ENCODE data around the gene GIGYF2. TPM values are rescaled to one million over a fixed set of nuclear protein-coding genes. Genes with fewer than 3 reads are reported as not detected.

Gene GIGYF2
- total and polyA plus RNA-seq, 2 of the 13 experiments (the other 11 are each of a cell fraction or from before 2014, with no cell fraction given), result 44.9 to 73.5 TPM

DNA sequence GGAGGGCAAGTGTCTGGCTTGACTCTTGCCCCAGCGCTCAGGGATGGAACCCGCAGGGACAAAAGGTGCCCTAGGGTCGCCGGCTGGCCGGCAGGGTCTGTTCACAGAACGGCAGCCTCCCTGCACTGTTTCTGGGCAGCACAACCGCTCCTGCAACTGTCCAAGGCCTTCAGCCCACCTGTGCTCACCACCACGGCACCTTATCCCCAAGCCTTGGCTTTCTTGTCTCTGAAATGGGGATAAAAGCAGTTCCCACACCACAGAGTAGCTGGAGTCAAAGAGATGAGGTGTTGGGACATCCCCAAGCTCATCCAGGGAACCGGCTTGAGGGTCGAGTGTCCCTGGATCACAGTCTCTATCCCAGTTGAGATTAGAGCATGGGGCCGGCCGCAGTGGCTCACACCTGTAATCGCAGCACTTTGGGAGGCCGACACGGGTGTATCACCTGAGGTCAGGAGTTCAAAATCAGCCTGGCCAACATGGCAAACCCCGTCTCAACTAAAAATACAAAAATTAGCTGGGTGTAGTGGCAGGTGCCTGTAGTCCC is 177.6 kb downstream of the GIGYF2 start (continued):
- TF ChIP-seq, protein P1, sequence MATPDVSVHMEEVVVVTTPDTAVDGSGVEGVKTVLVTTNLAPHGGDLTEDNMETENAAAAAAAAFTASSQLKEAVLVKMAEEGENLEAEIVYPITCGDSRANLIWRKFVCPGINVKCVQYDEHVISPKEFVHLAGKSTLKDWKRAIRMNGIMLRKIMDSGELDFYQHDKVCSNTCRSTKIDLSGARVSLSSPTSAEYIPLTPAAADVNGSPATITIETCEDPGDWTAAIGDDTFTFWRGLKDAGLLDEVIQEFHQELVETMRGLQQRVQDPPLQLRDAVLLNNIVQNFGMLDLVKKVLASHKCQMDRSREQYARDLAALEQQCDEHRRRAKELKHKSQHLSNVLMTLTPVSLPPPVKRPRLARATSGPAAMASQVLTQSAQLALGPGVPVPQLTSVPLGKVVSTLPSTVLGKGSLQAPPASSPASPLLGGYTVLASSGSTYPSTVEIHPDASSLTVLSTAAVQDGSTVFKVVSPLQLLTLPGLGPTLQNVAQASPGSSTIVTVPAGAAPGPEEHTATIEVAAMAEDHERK (CRISPR knock-in tag; IDR thresholded peaks at IDR 0.05; ENCODE audit: low read depth), result no peak
- no peak for TF ChIP-seq JUN (CRISPR knock-in tag; IDR thresholded peaks at IDR 0.05)
- 0 out of 2 replicates have a peak, but pooled peaks have one; percentile 6 for TF ChIP-seq ZNF614 (CRISPR knock-in tag; IDR thresholded peaks at IDR 0.05; ENCODE audit: borderline replicate concordance)
- TF ChIP-seq ZNF883 (CRISPR knock-in tag; IDR thresholded peaks at IDR 0.05; ENCODE audit: not compliant biosample characterization), result no peak
- no peak for TF ChIP-seq SIX1 (CRISPR knock-in tag; IDR thresholded peaks at IDR 0.05; ENCODE audit: borderline replicate concordance)
- TF ChIP-seq ZNF549 (CRISPR knock-in tag; IDR thresholded peaks at IDR 0.05), result no peak
- TF ChIP-seq PCBP2 (optimal IDR thresholded peaks at IDR 0.05; ENCODE audit: low read depth, low read length, poor library complexity, severe bottlenecking), result no peak
- TF ChIP-seq, protein P2, sequence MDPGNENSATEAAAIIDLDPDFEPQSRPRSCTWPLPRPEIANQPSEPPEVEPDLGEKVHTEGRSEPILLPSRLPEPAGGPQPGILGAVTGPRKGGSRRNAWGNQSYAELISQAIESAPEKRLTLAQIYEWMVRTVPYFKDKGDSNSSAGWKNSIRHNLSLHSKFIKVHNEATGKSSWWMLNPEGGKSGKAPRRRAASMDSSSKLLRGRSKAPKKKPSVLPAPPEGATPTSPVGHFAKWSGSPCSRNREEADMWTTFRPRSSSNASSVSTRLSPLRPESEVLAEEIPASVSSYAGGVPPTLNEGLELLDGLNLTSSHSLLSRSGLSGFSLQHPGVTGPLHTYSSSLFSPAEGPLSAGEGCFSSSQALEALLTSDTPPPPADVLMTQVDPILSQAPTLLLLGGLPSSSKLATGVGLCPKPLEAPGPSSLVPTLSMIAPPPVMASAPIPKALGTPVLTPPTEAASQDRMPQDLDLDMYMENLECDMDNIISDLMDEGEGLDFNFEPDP (CRISPR knock-in tag; conservative IDR thresholded peaks at IDR 0.05), result no peak
- no peak for TF ChIP-seq ZNF788 (CRISPR knock-in tag; IDR thresholded peaks at IDR 0.05; ENCODE audit: borderline replicate concordance)
- TF ChIP-seq, protein P3, sequence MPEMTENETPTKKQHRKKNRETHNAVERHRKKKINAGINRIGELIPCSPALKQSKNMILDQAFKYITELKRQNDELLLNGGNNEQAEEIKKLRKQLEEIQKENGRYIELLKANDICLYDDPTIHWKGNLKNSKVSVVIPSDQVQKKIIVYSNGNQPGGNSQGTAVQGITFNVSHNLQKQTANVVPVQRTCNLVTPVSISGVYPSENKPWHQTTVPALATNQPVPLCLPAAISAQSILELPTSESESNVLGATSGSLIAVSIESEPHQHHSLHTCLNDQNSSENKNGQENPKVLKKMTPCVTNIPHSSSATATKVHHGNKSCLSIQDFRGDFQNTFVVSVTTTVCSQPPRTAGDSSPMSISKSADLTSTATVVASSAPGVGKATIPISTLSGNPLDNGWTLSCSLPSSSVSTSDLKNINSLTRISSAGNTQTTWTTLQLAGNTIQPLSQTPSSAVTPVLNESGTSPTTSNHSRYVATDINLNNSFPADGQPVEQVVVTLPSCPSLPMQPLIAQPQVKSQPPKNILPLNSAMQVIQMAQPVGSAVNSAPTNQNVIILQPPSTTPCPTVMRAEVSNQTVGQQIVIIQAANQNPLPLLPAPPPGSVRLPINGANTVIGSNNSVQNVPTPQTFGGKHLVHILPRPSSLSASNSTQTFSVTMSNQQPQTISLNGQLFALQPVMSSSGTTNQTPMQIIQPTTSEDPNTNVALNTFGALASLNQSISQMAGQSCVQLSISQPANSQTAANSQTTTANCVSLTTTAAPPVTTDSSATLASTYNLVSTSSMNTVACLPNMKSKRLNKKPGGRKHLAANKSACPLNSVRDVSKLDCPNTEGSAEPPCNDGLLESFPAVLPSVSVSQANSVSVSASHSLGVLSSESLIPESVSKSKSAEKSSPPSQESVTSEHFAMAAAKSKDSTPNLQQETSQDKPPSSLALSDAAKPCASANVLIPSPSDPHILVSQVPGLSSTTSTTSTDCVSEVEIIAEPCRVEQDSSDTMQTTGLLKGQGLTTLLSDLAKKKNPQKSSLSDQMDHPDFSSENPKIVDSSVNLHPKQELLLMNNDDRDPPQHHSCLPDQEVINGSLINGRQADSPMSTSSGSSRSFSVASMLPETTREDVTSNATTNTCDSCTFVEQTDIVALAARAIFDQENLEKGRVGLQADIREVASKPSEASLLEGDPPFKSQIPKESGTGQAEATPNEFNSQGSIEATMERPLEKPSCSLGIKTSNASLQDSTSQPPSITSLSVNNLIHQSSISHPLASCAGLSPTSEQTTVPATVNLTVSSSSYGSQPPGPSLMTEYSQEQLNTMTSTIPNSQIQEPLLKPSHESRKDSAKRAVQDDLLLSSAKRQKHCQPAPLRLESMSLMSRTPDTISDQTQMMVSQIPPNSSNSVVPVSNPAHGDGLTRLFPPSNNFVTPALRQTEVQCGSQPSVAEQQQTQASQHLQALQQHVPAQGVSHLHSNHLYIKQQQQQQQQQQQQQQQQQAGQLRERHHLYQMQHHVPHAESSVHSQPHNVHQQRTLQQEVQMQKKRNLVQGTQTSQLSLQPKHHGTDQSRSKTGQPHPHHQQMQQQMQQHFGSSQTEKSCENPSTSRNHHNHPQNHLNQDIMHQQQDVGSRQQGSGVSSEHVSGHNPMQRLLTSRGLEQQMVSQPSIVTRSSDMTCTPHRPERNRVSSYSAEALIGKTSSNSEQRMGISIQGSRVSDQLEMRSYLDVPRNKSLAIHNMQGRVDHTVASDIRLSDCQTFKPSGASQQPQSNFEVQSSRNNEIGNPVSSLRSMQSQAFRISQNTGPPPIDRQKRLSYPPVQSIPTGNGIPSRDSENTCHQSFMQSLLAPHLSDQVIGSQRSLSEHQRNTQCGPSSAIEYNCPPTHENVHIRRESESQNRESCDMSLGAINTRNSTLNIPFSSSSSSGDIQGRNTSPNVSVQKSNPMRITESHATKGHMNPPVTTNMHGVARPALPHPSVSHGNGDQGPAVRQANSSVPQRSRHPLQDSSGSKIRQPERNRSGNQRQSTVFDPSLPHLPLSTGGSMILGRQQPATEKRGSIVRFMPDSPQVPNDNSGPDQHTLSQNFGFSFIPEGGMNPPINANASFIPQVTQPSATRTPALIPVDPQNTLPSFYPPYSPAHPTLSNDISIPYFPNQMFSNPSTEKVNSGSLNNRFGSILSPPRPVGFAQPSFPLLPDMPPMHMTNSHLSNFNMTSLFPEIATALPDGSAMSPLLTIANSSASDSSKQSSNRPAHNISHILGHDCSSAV (CRISPR knock-in tag; IDR thresholded peaks at IDR 0.05; ENCODE audit: borderline replicate concordance), result no peak
- TF ChIP-seq SNAPC2 (CRISPR knock-in tag; IDR thresholded peaks at IDR 0.05), result no peak
- TF ChIP-seq GLI4 (CRISPR knock-in tag; IDR thresholded peaks at IDR 0.05; ENCODE audit: borderline replicate concordance), result no peak
- no peak for TF ChIP-seq CCDC6 (CRISPR knock-in tag; IDR thresholded peaks at IDR 0.05)
- TF ChIP-seq, protein P4, sequence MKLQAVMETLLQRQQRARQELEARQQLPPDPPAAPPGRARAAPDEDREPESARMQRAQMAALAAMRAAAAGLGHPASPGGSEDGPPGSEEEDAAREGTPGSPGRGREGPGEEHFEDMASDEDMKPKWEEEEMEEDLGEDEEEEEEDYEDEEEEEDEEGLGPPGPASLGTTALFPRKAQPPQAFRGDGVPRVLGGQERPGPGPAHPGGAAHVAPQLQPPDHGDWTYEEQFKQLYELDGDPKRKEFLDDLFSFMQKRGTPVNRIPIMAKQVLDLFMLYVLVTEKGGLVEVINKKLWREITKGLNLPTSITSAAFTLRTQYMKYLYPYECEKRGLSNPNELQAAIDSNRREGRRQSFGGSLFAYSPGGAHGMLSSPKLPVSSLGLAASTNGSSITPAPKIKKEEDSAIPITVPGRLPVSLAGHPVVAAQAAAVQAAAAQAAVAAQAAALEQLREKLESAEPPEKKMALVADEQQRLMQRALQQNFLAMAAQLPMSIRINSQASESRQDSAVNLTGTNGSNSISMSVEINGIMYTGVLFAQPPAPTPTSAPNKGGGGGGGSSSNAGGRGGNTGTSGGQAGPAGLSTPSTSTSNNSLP (IDR thresholded peaks at IDR 0.05; ENCODE audit: low read depth, low read length), result no peak
